ENCODE results near the gene MCM9. TPM values are rescaled to one million over a fixed set of nuclear protein-coding genes. Genes with fewer than 3 reads are reported as not detected.

Gene MCM9
- total and polyA plus RNA-seq, 2 of the 4 experiments (the other 2 are of a cell fraction): 3.5 to 7.2 TPM

DNA sequence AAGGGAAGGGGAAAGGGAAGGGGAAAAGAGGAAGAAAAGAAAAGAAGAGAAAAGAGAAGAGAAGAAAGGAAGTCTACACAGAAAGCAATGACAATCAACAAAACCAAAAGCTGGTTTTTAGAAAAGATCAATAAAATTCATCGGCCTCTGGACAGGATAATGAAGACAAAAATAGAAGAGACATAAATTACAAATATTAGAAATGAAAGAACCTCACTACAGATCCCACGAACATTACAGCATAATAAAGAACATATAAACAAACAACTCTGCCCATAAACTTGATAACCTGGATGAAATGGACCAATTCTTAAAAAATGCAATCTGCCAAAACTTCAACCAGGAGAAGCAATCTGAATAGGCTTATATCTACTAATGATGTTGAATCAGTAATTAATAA lies 61.7 kb downstream of the MCM9 start:
- no peak overlapping the region for H4K5ac ChIP-seq (ENCODE audit: low read depth, low read length)
- TF ChIP-seq, protein P1, sequence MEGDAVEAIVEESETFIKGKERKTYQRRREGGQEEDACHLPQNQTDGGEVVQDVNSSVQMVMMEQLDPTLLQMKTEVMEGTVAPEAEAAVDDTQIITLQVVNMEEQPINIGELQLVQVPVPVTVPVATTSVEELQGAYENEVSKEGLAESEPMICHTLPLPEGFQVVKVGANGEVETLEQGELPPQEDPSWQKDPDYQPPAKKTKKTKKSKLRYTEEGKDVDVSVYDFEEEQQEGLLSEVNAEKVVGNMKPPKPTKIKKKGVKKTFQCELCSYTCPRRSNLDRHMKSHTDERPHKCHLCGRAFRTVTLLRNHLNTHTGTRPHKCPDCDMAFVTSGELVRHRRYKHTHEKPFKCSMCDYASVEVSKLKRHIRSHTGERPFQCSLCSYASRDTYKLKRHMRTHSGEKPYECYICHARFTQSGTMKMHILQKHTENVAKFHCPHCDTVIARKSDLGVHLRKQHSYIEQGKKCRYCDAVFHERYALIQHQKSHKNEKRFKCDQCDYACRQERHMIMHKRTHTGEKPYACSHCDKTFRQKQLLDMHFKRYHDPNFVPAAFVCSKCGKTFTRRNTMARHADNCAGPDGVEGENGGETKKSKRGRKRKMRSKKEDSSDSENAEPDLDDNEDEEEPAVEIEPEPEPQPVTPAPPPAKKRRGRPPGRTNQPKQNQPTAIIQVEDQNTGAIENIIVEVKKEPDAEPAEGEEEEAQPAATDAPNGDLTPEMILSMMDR (conservative IDR thresholded peaks at IDR 0.05; ENCODE audit: low read depth, low read length): no peak
- no peak for TF ChIP-seq SMC3 (IDR thresholded peaks at IDR 0.05; ENCODE audit: low read depth, low read length)
- TF ChIP-seq RCOR1 (IDR thresholded peaks at IDR 0.05; ENCODE audit: insufficient replicate concordance, low read length): no peak
- TF ChIP-seq MAZ (IDR thresholded peaks at IDR 0.05; ENCODE audit: borderline replicate concordance, low read depth, low read length): no peak
- TF ChIP-seq, protein P2, sequence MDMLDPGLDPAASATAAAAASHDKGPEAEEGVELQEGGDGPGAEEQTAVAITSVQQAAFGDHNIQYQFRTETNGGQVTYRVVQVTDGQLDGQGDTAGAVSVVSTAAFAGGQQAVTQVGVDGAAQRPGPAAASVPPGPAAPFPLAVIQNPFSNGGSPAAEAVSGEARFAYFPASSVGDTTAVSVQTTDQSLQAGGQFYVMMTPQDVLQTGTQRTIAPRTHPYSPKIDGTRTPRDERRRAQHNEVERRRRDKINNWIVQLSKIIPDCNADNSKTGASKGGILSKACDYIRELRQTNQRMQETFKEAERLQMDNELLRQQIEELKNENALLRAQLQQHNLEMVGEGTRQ (IDR thresholded peaks at IDR 0.05; ENCODE audit: low read depth, low read length): no peak
- TF ChIP-seq MXI1 (IDR thresholded peaks at IDR 0.05; ENCODE audit: borderline replicate concordance, low read depth, low read length): no peak
- TF ChIP-seq RAD21 (IDR thresholded peaks at IDR 0.05; ENCODE audit: low read length): no peak
- no peaks in the 10 kb centered on the region for H4K20me1 ChIP-seq (ENCODE audit: insufficient read depth, low read length)
- H4K8ac ChIP-seq (ENCODE audit: low read depth in 2 of 2, low read length in 2 of 2): no peak overlapping the region
- H2BK120ac ChIP-seq (ENCODE audit: low read depth, low read length): no peak overlapping the region
- no peak overlapping the region for H3K56ac ChIP-seq (ENCODE audit: extremely low read depth, insufficient read depth, low read length)
- no peak overlapping the region for H2BK20ac ChIP-seq (ENCODE audit: low read depth, low read length)
- H3K23ac ChIP-seq (ENCODE audit: low read depth, low read length): no peak overlapping the region
- ChIA-PET POLR2A (ENCODE audit: unreplicated experiment) (no interaction called here), CTCF (interaction anchor here (1.4 kb wide), 1 partner anchor 9 kb away, joined by 3 read pairs; no protein-coding TSS in a partner anchor)
- no peak overlapping the region for H3K27ac ChIP-seq (ENCODE audit: insufficient read depth, low read length)
- H3K4me2 ChIP-seq (ENCODE audit: low read depth, low read length): no peak overlapping the region
- no peak overlapping the region for H2AK9ac ChIP-seq (replicated peaks; ENCODE audit: low read depth, low read length, poor library complexity)
- no peaks in the 10 kb centered on the region for H3K9me1 ChIP-seq (ENCODE audit: insufficient read depth, low read length)
- no peaks in the 10 kb centered on the region for H3K36me3 ChIP-seq (ENCODE audit: control insufficient read depth, insufficient read depth, low read length)
- no peak overlapping the region for H4K91ac ChIP-seq (ENCODE audit: insufficient read depth, low read depth, low read length)
- WGBS, 2 experiments (ENCODE audit: extremely low coverage in 2 of 2, insufficient read length in 1 of 2): no CpG with 5 or more reads among the region's 2 CpGs
- no peak overlapping the region for H2BK5ac ChIP-seq (ENCODE audit: low read depth, low read length, poor library complexity, severe bottlenecking)
- H3K9me3 ChIP-seq (ENCODE audit: control insufficient read depth, insufficient read depth, low read length): no peaks in the 10 kb centered on the region
- no peaks in the 10 kb centered on the region for H3K27me3 ChIP-seq (ENCODE audit: control insufficient read depth, insufficient read depth, low read length)
- H3K9ac ChIP-seq (ENCODE audit: low read depth, low read length): no peak overlapping the region
- peaks cover 5% of the 10 kb centered on the region for H3K4me1 ChIP-seq (ENCODE audit: control insufficient read depth, insufficient read depth, low read length)
- no peak overlapping the region for H2AK5ac ChIP-seq (ENCODE audit: low read depth, low read length)
- H3K79me1 ChIP-seq (ENCODE audit: low read depth in 1 of 2, low read length in 2 of 2): peaks cover 12 to 17% of the 10 kb centered on the region in 2 experiments; a peak in 3 of 4 replicates
- no peak overlapping the region for H2AFZ ChIP-seq (replicated peaks; ENCODE audit: low read length, poor library complexity)
- no peak overlapping the region for H3K4ac ChIP-seq (ENCODE audit: low read depth, low read length)
- ATAC-seq (ENCODE audit: low read depth): no peak
- in situ Hi-C loops (cut with MboI; ENCODE audit: low sequenced_read_pairs): no loop called here
- intact Hi-C loops (cut with micrococcal nuclease): no loop called here
- no TSS peak for BruUV-seq (replicated peaks)
- no peak overlapping the region for H3K14ac ChIP-seq (replicated peaks; ENCODE audit: low read depth, low read length)
- no peak overlapping the region for H3K18ac ChIP-seq (ENCODE audit: low read depth, low read length)
- H3K4me3 ChIP-seq (ENCODE audit: insufficient read depth, low read depth, low read length): no peak overlapping the region
- dilution Hi-C loops (cut with HindIII; ENCODE audit: low sequenced_read_pairs, unreplicated experiment): no loop called here
- DNase-seq: no peak
- H2BK15ac ChIP-seq (ENCODE audit: low read depth, low read length): no peak overlapping the region

Measured in IMR-90 (cell line).